Progenitor cell of endocrine pancreas (in vitro differentiated cells): ENCODE results near the gene AMY2B. TPM values are rescaled to one million over a fixed set of nuclear protein-coding genes. Genes with fewer than 3 reads are reported as not detected.
"Not testable (repeated sequence)": the region's sequence is repeated elsewhere in the genome, so short reads cannot be mapped to it uniquely, and the experiment has no call there.

Experiments
- DNase-seq: peaks from one replicate; pipeline ENCODE4 v3.0.0; 2021; ENCODE audit warnings: low spot score; ENCODE audit not compliant: unreplicated experiment
- H3K27ac Mint-ChIP-seq: 2 replicates; pipeline ENCODE4 v1.8.0; 2021; ENCODE audit warnings: mild to moderate bottlenecking, moderate library complexity, mixed read lengths
- H3K27me3 Mint-ChIP-seq: 2 replicates; pipeline ENCODE4 v1.8.0; 2021; ENCODE audit warnings: mixed read lengths
- H3K36me3 Mint-ChIP-seq: 2 replicates; pipeline ENCODE4 v1.8.0; 2022; ENCODE audit warnings: mixed read lengths; ENCODE audit not compliant: insufficient read depth
- H3K4me1 Mint-ChIP-seq: 2 replicates; pipeline ENCODE4 v1.8.0; 2021; ENCODE audit warnings: low read depth, mixed read lengths
- H3K4me3 Mint-ChIP-seq: 2 replicates; pipeline ENCODE4 v1.8.0; 2021; ENCODE audit warnings: low read depth, mild to moderate bottlenecking, moderate library complexity, mixed read lengths
- H3K9me3 Mint-ChIP-seq: 2 replicates; pipeline ENCODE4 v1.8.0; 2021; ENCODE audit warnings: low read depth, mixed read lengths
- total RNA-seq: library from RNA; stranded (reverse); gene quantifications from 2 replicates; pipeline ENCODE4 v1.2.1, GENCODE V29; 2021
- TF ChIP-seq, protein P1 (sequence below): fragments of 200-600 bp; sonication (generic); IDR thresholded peaks from one replicate; pipeline ENCODE4 v1.5.0; 2021; ENCODE audit warnings: antibody characterized with exemption, mild to moderate bottlenecking; ENCODE audit not compliant: unreplicated experiment

AMY2B gene
- total RNA-seq, 1 donor from 2014 or later = 5.2 TPM

DNA sequence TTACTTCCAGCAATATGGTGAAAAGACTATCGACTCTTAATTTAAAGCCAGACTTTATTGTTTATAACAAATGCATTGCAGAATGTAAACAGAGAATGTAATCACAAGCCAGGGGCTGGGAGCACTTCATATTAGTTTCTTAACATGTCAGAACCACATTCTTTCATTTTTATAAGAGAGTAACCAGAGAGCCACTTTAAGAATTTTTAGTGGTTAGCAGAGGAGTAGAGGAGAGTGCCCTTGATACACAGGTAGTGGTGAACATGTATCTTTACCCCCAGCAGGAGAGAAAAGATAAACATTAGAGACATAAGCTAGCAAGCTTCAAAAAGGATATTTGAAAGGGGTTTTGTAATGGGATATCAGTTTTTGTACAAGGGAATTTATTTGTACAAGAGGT, 11.1 kb downstream of the AMY2B start:
- H3K9me3 Mint-ChIP-seq = peaks cover 22% of the 10 kb centered on the region
- peaks cover 3% of the 10 kb centered on the region for H3K36me3 Mint-ChIP-seq
- no peak for DNase-seq
- no peaks in the 10 kb centered on the region for H3K27me3 Mint-ChIP-seq
- H3K4me3 Mint-ChIP-seq = no peak overlapping the region
- no peak overlapping the region for H3K27ac Mint-ChIP-seq
- H3K4me1 Mint-ChIP-seq = no peaks in the 10 kb centered on the region
- TF ChIP-seq, protein P1, sequence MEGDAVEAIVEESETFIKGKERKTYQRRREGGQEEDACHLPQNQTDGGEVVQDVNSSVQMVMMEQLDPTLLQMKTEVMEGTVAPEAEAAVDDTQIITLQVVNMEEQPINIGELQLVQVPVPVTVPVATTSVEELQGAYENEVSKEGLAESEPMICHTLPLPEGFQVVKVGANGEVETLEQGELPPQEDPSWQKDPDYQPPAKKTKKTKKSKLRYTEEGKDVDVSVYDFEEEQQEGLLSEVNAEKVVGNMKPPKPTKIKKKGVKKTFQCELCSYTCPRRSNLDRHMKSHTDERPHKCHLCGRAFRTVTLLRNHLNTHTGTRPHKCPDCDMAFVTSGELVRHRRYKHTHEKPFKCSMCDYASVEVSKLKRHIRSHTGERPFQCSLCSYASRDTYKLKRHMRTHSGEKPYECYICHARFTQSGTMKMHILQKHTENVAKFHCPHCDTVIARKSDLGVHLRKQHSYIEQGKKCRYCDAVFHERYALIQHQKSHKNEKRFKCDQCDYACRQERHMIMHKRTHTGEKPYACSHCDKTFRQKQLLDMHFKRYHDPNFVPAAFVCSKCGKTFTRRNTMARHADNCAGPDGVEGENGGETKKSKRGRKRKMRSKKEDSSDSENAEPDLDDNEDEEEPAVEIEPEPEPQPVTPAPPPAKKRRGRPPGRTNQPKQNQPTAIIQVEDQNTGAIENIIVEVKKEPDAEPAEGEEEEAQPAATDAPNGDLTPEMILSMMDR = no peak

DNA sequence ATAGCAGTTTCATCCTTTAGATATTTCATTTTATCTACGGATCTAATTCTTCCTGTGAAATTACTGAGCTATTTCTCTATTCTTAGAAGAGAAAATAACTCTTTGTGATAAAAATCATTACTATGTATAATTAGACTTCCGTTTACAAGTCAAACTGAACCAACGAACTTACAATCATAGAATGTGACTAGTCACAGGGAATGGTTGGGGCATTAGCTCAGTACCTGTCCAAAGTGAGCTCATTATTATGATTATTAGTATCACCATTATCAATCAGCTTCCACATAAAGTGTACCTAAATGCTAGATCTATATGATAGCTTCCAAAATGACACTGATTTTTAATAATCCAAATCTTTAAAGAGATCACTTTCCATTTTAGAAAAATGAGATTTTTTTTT, 12.5 kb downstream of the AMY2B start:
- Mint-ChIP-seq H3K4me3 (no peak overlapping the region), H3K4me1 (no peaks in the 10 kb centered on the region), H3K36me3 (peaks cover 4% of the 10 kb centered on the region), H3K27ac (no peak overlapping the region), H3K27me3 (no peaks in the 10 kb centered on the region), H3K9me3 (peaks cover 28% of the 10 kb centered on the region)
- no peak for DNase-seq
- TF ChIP-seq, protein P1 = no peak

DNA sequence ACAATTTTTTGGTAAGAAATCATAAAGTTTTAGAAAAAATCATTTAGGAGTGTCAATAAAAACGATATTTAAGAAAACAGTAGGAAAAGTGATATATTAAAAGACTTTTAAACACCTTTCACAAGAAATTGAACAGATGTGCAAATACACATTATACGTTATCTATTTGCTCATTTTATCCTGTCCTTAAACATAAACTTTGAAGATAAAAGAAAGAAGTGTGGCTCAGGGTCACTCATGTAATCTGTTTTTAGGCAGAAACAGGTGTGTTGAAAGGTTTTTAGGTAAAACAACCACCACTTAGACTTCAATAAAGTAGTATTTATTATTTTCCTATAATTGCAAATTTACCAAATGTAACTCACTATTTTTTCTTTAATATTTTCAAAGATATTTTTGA, 13.1 kb downstream of the AMY2B start:
- Mint-ChIP-seq H3K27ac (no peak overlapping the region), H3K36me3 (peaks cover 4% of the 10 kb centered on the region), H3K4me3 (no peak overlapping the region), H3K9me3 (peaks cover 34% of the 10 kb centered on the region), H3K27me3 (no peaks in the 10 kb centered on the region), H3K4me1 (no peaks in the 10 kb centered on the region)
- DNase-seq = no peak
- TF ChIP-seq, protein P1 = no peak

DNA sequence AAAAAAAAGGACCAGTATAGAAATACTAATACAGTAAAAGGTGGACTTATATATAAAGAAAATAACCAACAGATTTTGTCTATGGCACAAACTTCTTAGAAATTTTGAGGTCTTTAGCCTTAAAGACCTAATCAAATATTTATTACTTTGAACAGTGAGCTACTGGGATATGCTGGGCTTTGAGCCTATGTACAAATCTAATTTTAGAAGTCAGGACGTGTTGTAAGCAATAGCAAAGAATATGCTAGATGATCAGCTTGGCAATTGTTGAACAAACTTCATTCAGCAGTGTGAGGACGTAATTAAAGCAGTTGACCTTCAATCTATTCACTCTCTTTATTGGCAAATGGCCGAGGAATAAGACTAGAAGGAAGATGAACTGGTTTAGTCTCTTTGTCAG, 31.4 kb downstream of the AMY2B start:
- not testable (repeated sequence) for H3K4me1 Mint-ChIP-seq, H3K27ac Mint-ChIP-seq, H3K36me3 Mint-ChIP-seq, H3K9me3 Mint-ChIP-seq, DNase-seq, H3K27me3 Mint-ChIP-seq, H3K4me3 Mint-ChIP-seq

DNA sequence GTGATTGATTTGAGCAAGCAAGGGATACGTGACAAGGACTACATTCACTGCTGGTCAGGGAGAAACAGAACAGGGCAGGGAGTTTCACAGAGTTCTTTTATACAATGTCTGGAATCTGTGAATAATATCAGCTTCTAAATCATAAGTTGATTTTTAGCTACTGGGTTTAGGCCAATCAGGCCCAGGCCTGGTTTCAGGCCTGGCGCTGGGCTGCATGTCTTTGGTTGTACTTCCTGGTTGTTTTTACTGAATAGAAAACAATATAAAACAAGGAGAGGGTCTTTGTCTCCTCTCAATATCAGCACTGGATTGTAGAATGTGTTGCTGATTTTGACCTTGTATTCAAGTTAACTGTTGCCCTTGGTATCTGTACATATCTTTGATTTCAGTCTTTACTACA, 45.0 kb downstream of the AMY2B start:
- H3K4me1 Mint-ChIP-seq = no peaks in the 10 kb centered on the region
- no peaks in the 10 kb centered on the region for H3K36me3 Mint-ChIP-seq
- H3K27me3 Mint-ChIP-seq = no peaks in the 10 kb centered on the region
- no peak overlapping the region for H3K4me3 Mint-ChIP-seq
- no peak overlapping the region for H3K27ac Mint-ChIP-seq
- H3K9me3 Mint-ChIP-seq = peaks cover 29% of the 10 kb centered on the region
- TF ChIP-seq, protein P1 = no peak
- no peak for DNase-seq

DNA sequence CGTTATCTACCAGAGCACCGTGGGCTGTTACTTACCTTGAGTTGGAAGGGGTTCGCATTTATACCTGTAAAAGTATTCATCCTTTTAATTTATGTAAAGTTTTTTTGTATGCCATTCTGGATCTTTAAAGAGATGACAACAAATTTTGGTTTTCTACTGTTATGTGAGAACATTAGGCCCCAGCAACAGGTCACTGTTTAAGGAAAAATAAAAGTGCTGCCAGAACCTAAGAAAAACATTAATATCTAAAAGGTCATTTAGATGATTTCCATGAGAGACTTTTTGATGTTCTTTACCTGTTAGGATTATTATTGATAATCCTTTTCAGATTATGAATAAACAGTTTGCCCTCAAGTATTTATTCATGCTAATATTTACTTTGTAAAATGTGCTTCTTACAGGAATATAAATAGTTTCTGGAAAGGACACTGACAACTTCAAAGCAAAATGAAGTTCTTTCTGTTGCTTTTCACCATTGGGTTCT, 45.6 kb downstream of the AMY2B start, which contains the start of gene AMY2A:
Gene AMY2A (plus strand): TSS at position 434 of the 484 bp plus-strand sequence. CDS start 14 bp downstream, at position 448.
- H3K27me3 Mint-ChIP-seq, H3K36me3 Mint-ChIP-seq, H3K27ac Mint-ChIP-seq, DNase-seq, H3K4me3 Mint-ChIP-seq, H3K4me1 Mint-ChIP-seq: not testable (repeated sequence)
- peaks cover 22% of the 10 kb centered on the region for H3K9me3 Mint-ChIP-seq

DNA sequence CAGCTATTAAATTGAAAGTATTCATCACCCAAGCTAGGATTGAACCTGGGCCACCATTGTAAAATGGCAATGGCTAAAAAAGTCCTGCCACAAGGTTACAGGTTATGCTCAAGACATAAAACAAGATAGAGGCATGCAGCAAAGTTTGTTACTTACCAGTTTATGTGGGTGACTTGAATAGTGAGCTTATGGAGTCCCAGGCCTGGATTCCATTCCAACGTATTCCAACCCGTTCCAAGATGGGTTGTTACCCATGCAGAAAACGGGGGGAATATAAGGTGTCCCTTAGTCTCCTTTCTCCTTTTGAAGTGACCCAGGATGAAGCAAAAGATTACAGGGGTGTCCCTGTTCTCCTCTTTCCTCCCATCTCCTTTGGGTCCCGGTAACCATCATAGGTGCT, 56.0 kb downstream of the AMY2B start:
- H3K27ac Mint-ChIP-seq, H3K36me3 Mint-ChIP-seq, H3K4me1 Mint-ChIP-seq, H3K4me3 Mint-ChIP-seq, DNase-seq, H3K27me3 Mint-ChIP-seq, H3K9me3 Mint-ChIP-seq: not testable (repeated sequence)
